ENCODE measurements around the gene ADCY2.

- TF ChIP-seq CTCF (IDR thresholded peaks at IDR 0.05; ENCODE audit: low read depth, low read length) (no peak), EZH2phosphoT487 (IDR thresholded peaks at IDR 0.05; ENCODE audit: low read depth) (no peak)
Observed at GRCh38 chr5:7584749-7585148, 188.8 kb downstream of the ADCY2 start.

All from OCI-LY3 (cell line).